ENCODE data around the gene SPACA7. TPM values are rescaled to one million over a fixed set of nuclear protein-coding genes. Genes with fewer than 3 reads are reported as not detected.

Gene SPACA7
- total and polyA plus RNA-seq, 2 of the 13 experiments (the other 11 are each of a cell fraction or from before 2014, with no cell fraction given): not detected

DNA sequence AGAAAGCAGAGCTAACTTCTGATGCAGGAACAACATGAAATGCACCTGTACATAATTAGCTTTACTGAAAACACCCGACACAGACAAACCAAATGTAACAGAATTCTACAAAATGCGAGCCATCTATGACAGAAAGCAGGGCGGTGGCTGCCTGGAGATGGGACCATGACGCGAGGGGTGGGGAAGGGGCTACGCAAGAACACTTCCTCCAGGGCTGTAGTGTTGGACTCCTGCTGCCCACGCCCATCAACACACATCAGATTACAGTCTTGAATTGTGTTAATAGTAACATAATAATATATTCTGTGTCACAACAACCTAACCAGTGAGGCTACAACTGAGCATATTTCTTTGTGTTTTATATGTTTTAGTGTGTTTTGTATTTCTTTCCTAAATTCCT is 103.2 kb downstream of the SPACA7 start:
- ATAC-seq (no peak), FAIRE-seq (no peak), DNase-seq (ENCODE audit: low spot score) (no peak)
- Histone ChIP-seq H4K20me1 (ENCODE audit: insufficient read depth, low read length) (no peaks in the 10 kb centered on the region), H3K4me2 (ENCODE audit: low read depth, low read length) (no peak overlapping the region), H3K9me3 (ENCODE audit: low read length) (no peaks in the 10 kb centered on the region), H3K4me1 (ENCODE audit: insufficient read depth, low read length) (peaks cover 8% of the 10 kb centered on the region), H3K4me3 (replicated peaks in 1 of 3; ENCODE audit: insufficient read depth in 1 of 3, low read depth in 2 of 3, low read length in 3 of 3) (no peak overlapping the region), H2AFZ (ENCODE audit: low read length) (no peak overlapping the region), H3K9ac (ENCODE audit: insufficient read depth, low read depth, low read length) (no peak overlapping the region), H3K27me3 (ENCODE audit: control insufficient read depth in 1 of 2, insufficient read depth in 2 of 2, low read length in 2 of 2) (no peaks in the 10 kb centered on the region), H3K36me3 (replicated peaks in 1 of 2; ENCODE audit: control insufficient read depth in 1 of 2, insufficient read depth in 2 of 2, low read length in 2 of 2) (no peaks in the 10 kb centered on the region; a peak in 1 of 5 replicates), H3K27ac (ENCODE audit: extremely low read length, insufficient read depth, low read length) (no peak overlapping the region), H3K79me2 (ENCODE audit: insufficient read depth, low read length) (no peaks in the 10 kb centered on the region)
- WGBS (ENCODE audit: low lambda C conversion rate): 88% methylated on average over 7 of the region's 7 CpGs
- BruUV-seq (replicated peaks): no TSS peak
- TF ChIP-seq ZNF678 (CRISPR knock-in tag; IDR thresholded peaks at IDR 0.05): no peak
- no peak for TF ChIP-seq FOXJ3 (CRISPR knock-in tag; IDR thresholded peaks at IDR 0.05; ENCODE audit: borderline replicate concordance)
- no peak for TF ChIP-seq SNAI1 (CRISPR knock-in tag; IDR thresholded peaks at IDR 0.05; ENCODE audit: borderline replicate concordance)
- no peak for TF ChIP-seq MEF2D (CRISPR knock-in tag; IDR thresholded peaks at IDR 0.05)
- no peak for TF ChIP-seq HCFC1 (IDR thresholded peaks at IDR 0.05; ENCODE audit: low read depth, low read length)
- no peak for TF ChIP-seq MYC (CRISPR knock-in tag; IDR thresholded peaks at IDR 0.05; ENCODE audit: borderline replicate concordance)
- TF ChIP-seq ZNF546 (CRISPR knock-in tag; conservative IDR thresholded peaks at IDR 0.05): no peak
- TF ChIP-seq ZNF496 (CRISPR knock-in tag; IDR thresholded peaks at IDR 0.05; ENCODE audit: insufficient replicate concordance): no peak
- TF ChIP-seq ZFAT (CRISPR knock-in tag; conservative IDR thresholded peaks at IDR 0.05): no peak
- no peak for TF ChIP-seq ZNF296 (CRISPR knock-in tag; conservative IDR thresholded peaks at IDR 0.05)
- TF ChIP-seq ZNF451 (CRISPR knock-in tag; IDR thresholded peaks at IDR 0.05): no peak
- TF ChIP-seq, protein P1, sequence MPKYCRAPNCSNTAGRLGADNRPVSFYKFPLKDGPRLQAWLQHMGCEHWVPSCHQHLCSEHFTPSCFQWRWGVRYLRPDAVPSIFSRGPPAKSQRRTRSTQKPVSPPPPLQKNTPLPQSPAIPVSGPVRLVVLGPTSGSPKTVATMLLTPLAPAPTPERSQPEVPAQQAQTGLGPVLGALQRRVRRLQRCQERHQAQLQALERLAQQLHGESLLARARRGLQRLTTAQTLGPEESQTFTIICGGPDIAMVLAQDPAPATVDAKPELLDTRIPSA (CRISPR knock-in tag; IDR thresholded peaks at IDR 0.05; ENCODE audit: borderline replicate concordance): no peak
- TF ChIP-seq, protein P2, sequence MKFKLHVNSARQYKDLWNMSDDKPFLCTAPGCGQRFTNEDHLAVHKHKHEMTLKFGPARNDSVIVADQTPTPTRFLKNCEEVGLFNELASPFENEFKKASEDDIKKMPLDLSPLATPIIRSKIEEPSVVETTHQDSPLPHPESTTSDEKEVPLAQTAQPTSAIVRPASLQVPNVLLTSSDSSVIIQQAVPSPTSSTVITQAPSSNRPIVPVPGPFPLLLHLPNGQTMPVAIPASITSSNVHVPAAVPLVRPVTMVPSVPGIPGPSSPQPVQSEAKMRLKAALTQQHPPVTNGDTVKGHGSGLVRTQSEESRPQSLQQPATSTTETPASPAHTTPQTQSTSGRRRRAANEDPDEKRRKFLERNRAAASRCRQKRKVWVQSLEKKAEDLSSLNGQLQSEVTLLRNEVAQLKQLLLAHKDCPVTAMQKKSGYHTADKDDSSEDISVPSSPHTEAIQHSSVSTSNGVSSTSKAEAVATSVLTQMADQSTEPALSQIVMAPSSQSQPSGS (CRISPR knock-in tag; IDR thresholded peaks at IDR 0.05): no peak
- TF ChIP-seq, protein P3, sequence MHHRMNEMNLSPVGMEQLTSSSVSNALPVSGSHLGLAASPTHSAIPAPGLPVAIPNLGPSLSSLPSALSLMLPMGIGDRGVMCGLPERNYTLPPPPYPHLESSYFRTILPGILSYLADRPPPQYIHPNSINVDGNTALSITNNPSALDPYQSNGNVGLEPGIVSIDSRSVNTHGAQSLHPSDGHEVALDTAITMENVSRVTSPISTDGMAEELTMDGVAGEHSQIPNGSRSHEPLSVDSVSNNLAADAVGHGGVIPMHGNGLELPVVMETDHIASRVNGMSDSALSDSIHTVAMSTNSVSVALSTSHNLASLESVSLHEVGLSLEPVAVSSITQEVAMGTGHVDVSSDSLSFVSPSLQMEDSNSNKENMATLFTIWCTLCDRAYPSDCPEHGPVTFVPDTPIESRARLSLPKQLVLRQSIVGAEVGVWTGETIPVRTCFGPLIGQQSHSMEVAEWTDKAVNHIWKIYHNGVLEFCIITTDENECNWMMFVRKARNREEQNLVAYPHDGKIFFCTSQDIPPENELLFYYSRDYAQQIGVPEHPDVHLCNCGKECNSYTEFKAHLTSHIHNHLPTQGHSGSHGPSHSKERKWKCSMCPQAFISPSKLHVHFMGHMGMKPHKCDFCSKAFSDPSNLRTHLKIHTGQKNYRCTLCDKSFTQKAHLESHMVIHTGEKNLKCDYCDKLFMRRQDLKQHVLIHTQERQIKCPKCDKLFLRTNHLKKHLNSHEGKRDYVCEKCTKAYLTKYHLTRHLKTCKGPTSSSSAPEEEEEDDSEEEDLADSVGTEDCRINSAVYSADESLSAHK (CRISPR knock-in tag; IDR thresholded peaks at IDR 0.05; ENCODE audit: borderline replicate concordance): no peak
- TF ChIP-seq ZNF761 (CRISPR knock-in tag; conservative IDR thresholded peaks at IDR 0.05): no peak
- TF ChIP-seq, protein P4, sequence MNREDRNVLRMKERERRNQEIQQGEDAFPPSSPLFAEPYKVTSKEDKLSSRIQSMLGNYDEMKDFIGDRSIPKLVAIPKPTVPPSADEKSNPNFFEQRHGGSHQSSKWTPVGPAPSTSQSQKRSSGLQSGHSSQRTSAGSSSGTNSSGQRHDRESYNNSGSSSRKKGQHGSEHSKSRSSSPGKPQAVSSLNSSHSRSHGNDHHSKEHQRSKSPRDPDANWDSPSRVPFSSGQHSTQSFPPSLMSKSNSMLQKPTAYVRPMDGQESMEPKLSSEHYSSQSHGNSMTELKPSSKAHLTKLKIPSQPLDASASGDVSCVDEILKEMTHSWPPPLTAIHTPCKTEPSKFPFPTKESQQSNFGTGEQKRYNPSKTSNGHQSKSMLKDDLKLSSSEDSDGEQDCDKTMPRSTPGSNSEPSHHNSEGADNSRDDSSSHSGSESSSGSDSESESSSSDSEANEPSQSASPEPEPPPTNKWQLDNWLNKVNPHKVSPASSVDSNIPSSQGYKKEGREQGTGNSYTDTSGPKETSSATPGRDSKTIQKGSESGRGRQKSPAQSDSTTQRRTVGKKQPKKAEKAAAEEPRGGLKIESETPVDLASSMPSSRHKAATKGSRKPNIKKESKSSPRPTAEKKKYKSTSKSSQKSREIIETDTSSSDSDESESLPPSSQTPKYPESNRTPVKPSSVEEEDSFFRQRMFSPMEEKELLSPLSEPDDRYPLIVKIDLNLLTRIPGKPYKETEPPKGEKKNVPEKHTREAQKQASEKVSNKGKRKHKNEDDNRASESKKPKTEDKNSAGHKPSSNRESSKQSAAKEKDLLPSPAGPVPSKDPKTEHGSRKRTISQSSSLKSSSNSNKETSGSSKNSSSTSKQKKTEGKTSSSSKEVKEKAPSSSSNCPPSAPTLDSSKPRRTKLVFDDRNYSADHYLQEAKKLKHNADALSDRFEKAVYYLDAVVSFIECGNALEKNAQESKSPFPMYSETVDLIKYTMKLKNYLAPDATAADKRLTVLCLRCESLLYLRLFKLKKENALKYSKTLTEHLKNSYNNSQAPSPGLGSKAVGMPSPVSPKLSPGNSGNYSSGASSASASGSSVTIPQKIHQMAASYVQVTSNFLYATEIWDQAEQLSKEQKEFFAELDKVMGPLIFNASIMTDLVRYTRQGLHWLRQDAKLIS (CRISPR knock-in tag; IDR thresholded peaks at IDR 0.05): no peak
- intact Hi-C loops (cut with micrococcal nuclease; ENCODE audit: unreplicated experiment): no loop called here
- ChIA-PET POLR2A (no interaction called here), CTCF (ENCODE audit: low intra/inter-chr PET ratio, low total read pairs) (no interaction called here)
- in situ Hi-C loops (cut with HindIII; ENCODE audit: extremely low pct_ligation_motif_present, low pct_unique_long_range_greater_than_20kb): no loop called here

Measured in HepG2 (cell line).